ENCODE measurements around the gene SLC12A6.
"Not testable (repeated sequence)": the region's sequence is repeated elsewhere in the genome, so short reads cannot be mapped to it uniquely, and the experiment has no call there.

Gene SLC12A6

GRCh38 chr15:34364041-34364440 is 26.5 kb upstream of the SLC12A6 start:
- DNase-seq: no peak
- TF ChIP-seq GATA1 (IDR thresholded peaks at IDR 0.05; ENCODE audit: low read depth, low read length) (no peak), POLR2A (IDR thresholded peaks at IDR 0.05; ENCODE audit: low read length) (no peak)

- TF ChIP-seq POLR2A (IDR thresholded peaks at IDR 0.05; ENCODE audit: low read length) (no peak), GATA1 (IDR thresholded peaks at IDR 0.05; ENCODE audit: low read depth, low read length) (no peak)
- no peak for DNase-seq
Observed at GRCh38 chr15:34362047-34362773, 24.6 kb upstream of the SLC12A6 start.

- no peak for DNase-seq
- no peak for TF ChIP-seq GATA1 (IDR thresholded peaks at IDR 0.05; ENCODE audit: low read depth, low read length)
- TF ChIP-seq POLR2A (IDR thresholded peaks at IDR 0.05; ENCODE audit: low read length): no peak
Observed at GRCh38 chr15:34361278-34361677, 23.7 kb upstream of the SLC12A6 start.

GRCh38 chr15:34360298-34360697 is 22.7 kb upstream of the SLC12A6 start:
- TF ChIP-seq POLR2A (IDR thresholded peaks at IDR 0.05; ENCODE audit: low read length): no peak
- TF ChIP-seq GATA1 (IDR thresholded peaks at IDR 0.05; ENCODE audit: low read depth, low read length): no peak
- no peak for DNase-seq

- TF ChIP-seq POLR2A (IDR thresholded peaks at IDR 0.05; ENCODE audit: low read length): no peak
- no peak for TF ChIP-seq GATA1 (IDR thresholded peaks at IDR 0.05; ENCODE audit: low read depth, low read length)
- no peak for DNase-seq
Observed at GRCh38 chr15:34359416-34359815, 21.8 kb upstream of the SLC12A6 start.

GRCh38 chr15:34358948-34359347 is 21.4 kb upstream of the SLC12A6 start:
- TF ChIP-seq POLR2A (IDR thresholded peaks at IDR 0.05; ENCODE audit: low read length): no peak
- TF ChIP-seq GATA1 (IDR thresholded peaks at IDR 0.05; ENCODE audit: low read depth, low read length): no peak
- no peak for DNase-seq

- DNase-seq: peak; percentile 9 to 16
- no peak for TF ChIP-seq GATA1 (IDR thresholded peaks at IDR 0.05; ENCODE audit: low read depth, low read length)
- no peak for TF ChIP-seq POLR2A (IDR thresholded peaks at IDR 0.05; ENCODE audit: low read length)
Observed at GRCh38 chr15:34358367-34358766, 20.8 kb upstream of the SLC12A6 start.

GRCh38 chr15:34357653-34358052 is 20.1 kb upstream of the SLC12A6 start:
- no peak for DNase-seq
- no peak for TF ChIP-seq POLR2A (IDR thresholded peaks at IDR 0.05; ENCODE audit: low read length)
- TF ChIP-seq GATA1 (IDR thresholded peaks at IDR 0.05; ENCODE audit: low read depth, low read length): no peak

- no peak for DNase-seq
- TF ChIP-seq GATA1 (IDR thresholded peaks at IDR 0.05; ENCODE audit: low read depth, low read length): no peak
- no peak for TF ChIP-seq POLR2A (IDR thresholded peaks at IDR 0.05; ENCODE audit: low read length)
Observed at GRCh38 chr15:34355241-34355640, 17.7 kb upstream of the SLC12A6 start.

GRCh38 chr15:34354286-34354685 is 16.7 kb upstream of the SLC12A6 start:
- no peak for DNase-seq
- TF ChIP-seq GATA1 (IDR thresholded peaks at IDR 0.05; ENCODE audit: low read depth, low read length) (no peak), POLR2A (IDR thresholded peaks at IDR 0.05; ENCODE audit: low read length) (no peak)

GRCh38 chr15:34353627-34354026 is 16.0 kb upstream of the SLC12A6 start:
- no peak for TF ChIP-seq GATA1 (IDR thresholded peaks at IDR 0.05; ENCODE audit: low read depth, low read length)
- no peak for TF ChIP-seq POLR2A (IDR thresholded peaks at IDR 0.05; ENCODE audit: low read length)
- DNase-seq: no peak

GRCh38 chr15:34352996-34353395 is 15.4 kb upstream of the SLC12A6 start:
- not testable (repeated sequence) for DNase-seq

- TF ChIP-seq GATA1 (IDR thresholded peaks at IDR 0.05; ENCODE audit: low read depth, low read length): no peak
- no peak for TF ChIP-seq POLR2A (IDR thresholded peaks at IDR 0.05; ENCODE audit: low read length)
Observed at GRCh38 chr15:34349769-34350168, 12.2 kb upstream of the SLC12A6 start.

GRCh38 chr15:34348735-34349300 is 11.2 kb upstream of the SLC12A6 start:
- peak in 1 of 2 experiments; percentile 15 for DNase-seq
- no peak for TF ChIP-seq GATA1 (IDR thresholded peaks at IDR 0.05; ENCODE audit: low read depth, low read length)
- no peak for TF ChIP-seq POLR2A (IDR thresholded peaks at IDR 0.05; ENCODE audit: low read length)

More at GRCh38 chr15:34349769-34350168, 12.2 kb upstream of the SLC12A6 start:
- no peak for DNase-seq

GRCh38 chr15:34347951-34348638 is 10.5 kb upstream of the SLC12A6 start:
- TF ChIP-seq GATA1 (IDR thresholded peaks at IDR 0.05; ENCODE audit: low read depth, low read length) (no peak), POLR2A (IDR thresholded peaks at IDR 0.05; ENCODE audit: low read length) (no peak)
- DNase-seq: no peak
